ENCODE results near the gene GYPC.

DNA sequence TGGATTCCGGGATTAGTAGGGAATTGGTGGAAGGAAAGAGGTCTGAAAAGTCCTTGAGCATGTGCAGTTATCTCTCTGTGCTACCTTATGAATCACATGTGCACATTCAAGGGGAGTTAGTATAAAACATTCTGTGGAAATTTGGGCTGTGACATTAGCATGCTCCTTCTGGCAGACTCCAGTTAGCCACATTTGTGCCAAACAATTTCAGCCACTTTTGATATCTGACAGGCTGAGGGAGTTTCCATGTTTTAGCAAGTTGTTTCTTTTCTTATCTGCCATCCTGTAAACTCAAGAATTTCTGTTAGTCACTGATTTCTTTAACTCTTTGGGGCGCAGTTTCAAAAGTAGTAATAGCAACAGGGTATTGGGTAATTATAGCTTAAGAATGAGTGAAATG is 28.3 kb upstream of the GYPC start:
- TF ChIP-seq ZNF274 (IDR thresholded peaks at IDR 0.05; ENCODE audit: low read depth, low read length) (no peak), YY1 (IDR thresholded peaks at IDR 0.05; ENCODE audit: insufficient read depth, insufficient read length) (no peak)
